GM23338 (cell line): ENCODE data around the gene DNAJA3.

Source experiments
- CTCF ChIP-seq, 2 experiments: fragments of 200-600 bp in 1 of 2; sonication (generic) in 1 of 2; conservative IDR thresholded peaks; 2 replicates each; pipeline versions ENCODE4 v1.5.1 to v1.6.1; 2016 to 2017; ENCODE audit warnings: antibody characterized with exemption in 2 of 2, low read depth in 2 of 2, mild to moderate bottlenecking in 2 of 2, moderate library complexity in 1 of 2
- EZH2 ChIP-seq: fragments of 200-600 bp; sonication (generic); IDR thresholded peaks from one replicate; pipeline ENCODE4 v1.8.0; 2017; ENCODE audit warnings: antibody characterized with exemption, mild to moderate bottlenecking, low read depth; ENCODE audit not compliant: unreplicated experiment

- TF ChIP-seq EZH2 (no peak), CTCF (conservative IDR thresholded peaks at IDR 0.05; ENCODE audit: low read depth in 2 of 2) (no peak)
These were observed 5.1 kb upstream of the DNAJA3 start for GRCh38 chr16:4420505-4421105.
